GM12878 (cell line): ENCODE data around the gene DDX21. TPM values are rescaled to one million over a fixed set of nuclear protein-coding genes. Genes with fewer than 3 reads are reported as not detected.

Experiments used
- ATAC-seq: fragments of 200-7000 bp; cut with Tn5 transposase; 3 replicates; pipeline ENCODE4 v1.9.1; 2020; ENCODE audit warnings: mild to moderate bottlenecking, moderate library complexity
- BruUV-seq: library from RNA; stranded (reverse); fragments of 400-500 nt; replicated peaks from 2 replicates; lab custom pipeline; 2021; lab: Mats Ljungman, UMichigan
- CTCF ChIA-PET: fragments of 300-600 bp; sonication (Branson Sonifier 250); formaldehyde crosslinking; extraction: SDS; loops from one replicate; lab custom pipeline; 2021; ENCODE audit warnings: inconsistent platforms; lab: Yijun Ruan, JAX
- POLR2A ChIA-PET: fragments of 350-600 bp; formaldehyde crosslinking; extraction: SDS; loops from one replicate; lab custom pipeline; 2021; ENCODE audit warnings: inconsistent platforms; lab: Charles Lee
- RAD21 ChIA-PET: fragments of 300-600 bp; sonication (Branson Sonifier 250); formaldehyde crosslinking; loops from one replicate; lab custom pipeline; 2023; ENCODE audit warnings: antibody characterized with exemption; ENCODE audit not compliant: unreplicated experiment; lab: Charles Lee
- SMC1A ChIA-PET: fragments of 300-600 bp; sonication (Branson Sonifier 250); formaldehyde crosslinking; loops from one replicate; lab custom pipeline; 2023; ENCODE audit not compliant: unreplicated experiment, uncharacterized antibody; lab: Charles Lee
- DNase-seq: peaks from one replicate; pipeline ENCODE4 v3.0.0-alpha.2; 2011; ENCODE audit warnings: low read depth, low spot score
- FAIRE-seq: peaks from 3 replicates; lab custom pipeline; 2011; peaks lifted over from hg19 to GRCh38; lab: Jason Lieb, UNC
- H2AFZ ChIP-seq: 2 replicates; pipeline ENCODE4 v1.6.0; 2011; ENCODE audit warnings: low read depth, low read length, control low read depth; ENCODE audit not compliant: control insufficient read depth
- H3K27ac ChIP-seq: 2 replicates; pipeline ENCODE4 v1.5.1; 2011; ENCODE audit warnings: control low read depth; ENCODE audit not compliant: control insufficient read depth, insufficient read depth
- H3K27me3 ChIP-seq, 2 experiments: replicated peaks in 1 of 2; 2 replicates each; pipeline versions ENCODE4 v1.6.0 to v1.6.1; 2011; ENCODE audit warnings: low read length in 1 of 2; ENCODE audit not compliant: control insufficient read depth in 2 of 2, insufficient read depth in 2 of 2
- H3K36me3 ChIP-seq, 2 experiments: 2 replicates each; pipeline ENCODE4 v1.5.1; 2011; ENCODE audit warnings: low read length in 1 of 2; ENCODE audit not compliant: control insufficient read depth in 2 of 2, insufficient read depth in 2 of 2
- H3K4me1 ChIP-seq: 2 replicates; pipeline ENCODE4 v1.6.1; 2011; ENCODE audit warnings: mild to moderate bottlenecking, low read length, moderate library complexity, mixed read lengths; ENCODE audit not compliant: control insufficient read depth, insufficient read depth
- H3K4me2 ChIP-seq: 2 replicates; pipeline ENCODE4 v1.6.0; 2011; ENCODE audit warnings: control low read depth; ENCODE audit not compliant: control insufficient read depth, insufficient read depth
- H3K4me3 ChIP-seq: fragments of 200-600 bp; sonication (generic); 2 replicates; pipeline ENCODE4 v1.5.1; 2016
- H3K79me2 ChIP-seq: 2 replicates; pipeline ENCODE4 v1.6.0; 2011; ENCODE audit warnings: low read length; ENCODE audit not compliant: control insufficient read depth, insufficient read depth
- H3K9ac ChIP-seq: 2 replicates; pipeline ENCODE4 v1.8.0; 2011; ENCODE audit warnings: low read length, control low read depth, mixed read lengths; ENCODE audit not compliant: control insufficient read depth, insufficient read depth
- H3K9me3 ChIP-seq: replicated peaks from 3 replicates; pipeline ENCODE4 v1.5.1; 2011; ENCODE audit warnings: mild to moderate bottlenecking, low read length; ENCODE audit not compliant: control insufficient read depth, insufficient read depth
- H4K20me1 ChIP-seq: 2 replicates; pipeline ENCODE4 v1.6.0; 2011; ENCODE audit not compliant: control insufficient read depth, insufficient read depth
- CEBPZ ChIP-seq: fragments of 150-350 bp; IDR thresholded peaks from 2 replicates; pipeline ENCODE4 v1.6.1; 2016; ENCODE audit warnings: low read depth, low read length
- EP300 ChIP-seq, 2 experiments: fragments of 150-350 bp in 1 of 2; IDR thresholded peaks; 2 replicates each; pipeline ENCODE4 v1.6.1; 2011 to 2012; ENCODE audit warnings: low read depth in 2 of 2, low read length in 2 of 2, borderline replicate concordance in 1 of 2, improper control_type of control experiment in 1 of 2, inconsistent platforms in 1 of 2; ENCODE audit not compliant: control insufficient read depth in 1 of 2
- POLR2AphosphoS5 ChIP-seq: IDR thresholded peaks from 2 replicates; pipeline ENCODE4 v1.6.1; 2011; ENCODE audit warnings: mild to moderate bottlenecking, low read length, inconsistent platforms
- SPI1 ChIP-seq: IDR thresholded peaks from 2 replicates; pipeline ENCODE4 v1.6.1; 2011; ENCODE audit warnings: low read depth, mild to moderate bottlenecking, low read length, moderate library complexity, borderline replicate concordance; ENCODE audit not compliant: insufficient read depth
- ZBED1 ChIP-seq: IDR thresholded peaks from 2 replicates; pipeline ENCODE4 v1.6.1; 2016; ENCODE audit warnings: borderline replicate concordance
- ZNF24 ChIP-seq: fragments of 450-650 bp; IDR thresholded peaks from 2 replicates; pipeline ENCODE4 v1.6.1; 2017; ENCODE audit warnings: antibody characterized with exemption, mild to moderate bottlenecking
- WGBS: methylation state at CpG from one replicate; pipeline ENCODE4 v1.1.6; 2016; ENCODE audit warnings: low lambda C conversion rate; ENCODE audit not compliant: insufficient replicate concordance, insufficient coverage; ENCODE audit errors: missing lambda C conversion rate; 5-methylcytosine and 5-hydroxymethylcytosine counted together
- in situ Hi-C: fragments of 300-500 bp; cut with MboI; formaldehyde crosslinking; loops from 9 replicates; pipeline ENCODE4 v1.14.3; 2018; ENCODE audit warnings: mixed read lengths
- intact Hi-C: fragments of 100-400 bp; cut with micrococcal nuclease; formaldehyde crosslinking; loops from one replicate; pipeline ENCODE4 v1.14.2; 2022; ENCODE audit not compliant: unreplicated experiment
- polyA plus RNA-seq, 11 experiments: library from polyadenylated mRNA; depleted of rRNA in 4 of 11; unstranded in 6 of 11; stranded (reverse) in 5 of 11; fragments of >200 nt; fragmentation: Nextera tagmentation in 4 of 11; fragmentation: Illumina TruSeq in 1 of 11; extraction: Ambion mirVana in 4 of 11; extraction: Trizol in 1 of 11; gene quantifications; 1 replicate in 1 of 11; 2 replicates in 10 of 11; pipeline versions ENCODE4 v1.2.1 to v1.2.3, GENCODE V29; 2011 to 2016; ENCODE audit warnings: inconsistent platforms in 2 of 11, missing spikeins in 2 of 11, low read depth in 1 of 11
- total RNA-seq, 4 experiments: library from RNA; depleted of rRNA in 3 of 4; stranded (reverse); fragments of >200 nt in 3 of 4; fragmentation: Illumina TruSeq in 1 of 4; extraction: Trizol in 1 of 4; gene quantifications; 2 replicates each; pipeline versions ENCODE4 v1.2.1 to v1.2.3, GENCODE V29; 2013 to 2021

The DDX21 gene
- total and polyA plus RNA-seq, 10 of the 15 experiments (the other 5 are each of a cell fraction or from before 2014, with no cell fraction given): 41.1 to 182 (median 116) TPM

GRCh38 chr10:69014171-69014570, 58.2 kb downstream of the DDX21 start:
- no peak overlapping the region for H3K27ac ChIP-seq
- H3K27me3 ChIP-seq: no peaks in the 10 kb centered on the region
- POLR2A ChIA-PET: interaction anchor here (0.8 to 1.2 kb wide), 2 partner anchors 9 to 62 kb away, joined by 3 to 5 read pairs; no protein-coding TSS in a partner anchor
- FAIRE-seq (no peak), ATAC-seq (no peak), DNase-seq (no peak)
- H3K4me2 ChIP-seq: no peak overlapping the region
- H3K36me3 ChIP-seq: peaks cover 2 to 7% of the 10 kb centered on the region in 2 experiments; a peak in 2 of 4 replicates
- CTCF ChIA-PET: interaction anchor here (1.0 to 6.6 kb wide), 5 partner anchors 8 to 105 kb away, joined by 3 to 36 read pairs (median 4); no protein-coding TSS in a partner anchor
- RAD21 ChIA-PET: interaction anchor here (0.8 to 1.0 kb wide), 3 partner anchors 9 to 113 kb away, joined by 3 read pairs; no protein-coding TSS in a partner anchor
- H3K79me2 ChIP-seq: no peaks in the 10 kb centered on the region
- H3K4me1 ChIP-seq: no peaks in the 10 kb centered on the region
- no peak overlapping the region for H3K4me3 ChIP-seq
- H2AFZ ChIP-seq: no peak overlapping the region
- WGBS: 100% methylated on average over 1 of the region's 1 CpG
- no TSS peak for BruUV-seq
- no peak overlapping the region for H3K9ac ChIP-seq
- intact Hi-C loops: no loop called here
- H3K9me3 ChIP-seq: no peaks in the 10 kb centered on the region
- in situ Hi-C loops: no loop called here
- TF ChIP-seq EP300 (IDR thresholded peaks at IDR 0.05; ENCODE audit: borderline replicate concordance in 1 of 2, control insufficient read depth in 1 of 2, low read depth in 2 of 2, low read length in 2 of 2) (no peak), POLR2AphosphoS5 (no peak), SPI1 (no peak), CEBPZ (no peak), ZBED1 (no peak), ZNF24 (no peak)
- SMC1A ChIA-PET: interaction anchor here (0.9 to 13.0 kb wide), 9 partner anchors 9 to 87 kb away, joined by 3 to 269 read pairs (median 5); no protein-coding TSS in a partner anchor
- no peaks in the 10 kb centered on the region for H4K20me1 ChIP-seq
